Measurements from ENCODE around the gene PI4K2B. TPM values are rescaled to one million over a fixed set of nuclear protein-coding genes. Genes with fewer than 3 reads are reported as not detected.

Gene PI4K2B
- total and polyA plus RNA-seq, 2 of the 8 experiments (the other 6 are each of a cell fraction or from before 2014, with no cell fraction given), result 3.0 to 16.2 TPM

GRCh38 chr4:25310803-25311166, 77.0 kb downstream of the PI4K2B start (continued):
- no peak for TF ChIP-seq CHD7 (IDR thresholded peaks at IDR 0.05; ENCODE audit: insufficient replicate concordance, low read length)
- no peak for TF ChIP-seq BACH1 (IDR thresholded peaks at IDR 0.05; ENCODE audit: low read length)
- no peak for TF ChIP-seq CBX5 (IDR thresholded peaks at IDR 0.05; ENCODE audit: low read depth, low read length)
- TF ChIP-seq BCL11A (IDR thresholded peaks at IDR 0.05; ENCODE audit: low read depth in 2 of 2, low read length in 2 of 2), result no peak
- TF ChIP-seq RAD21 (IDR thresholded peaks at IDR 0.05 in 1 of 2, conservative IDR thresholded peaks at IDR 0.05 in 1 of 2; ENCODE audit: low read depth in 2 of 2, low read length in 2 of 2), result no peak
- TF ChIP-seq SP1 (IDR thresholded peaks at IDR 0.05; ENCODE audit: low read depth, low read length), result no peak
- TF ChIP-seq HDAC2 (IDR thresholded peaks at IDR 0.05; ENCODE audit: borderline replicate concordance in 1 of 2, low read depth in 2 of 2, low read length in 2 of 2), result no peak
- TF ChIP-seq CREB1 (IDR thresholded peaks at IDR 0.05), result no peak
- no peak for TF ChIP-seq CHD2 (IDR thresholded peaks at IDR 0.05; ENCODE audit: low read length)
- TF ChIP-seq SRF (IDR thresholded peaks at IDR 0.05; ENCODE audit: low read depth, low read length), result no peak
- TF ChIP-seq SP4 (IDR thresholded peaks at IDR 0.05; ENCODE audit: low read length), result no peak
- TF ChIP-seq RBBP5 (IDR thresholded peaks at IDR 0.05; ENCODE audit: borderline replicate concordance, low read depth, low read length), result no peak
- no peak for TF ChIP-seq TAF1 (IDR thresholded peaks at IDR 0.05; ENCODE audit: low read depth, low read length)

Measured in H1 (cell line).